ENCODE results near the gene JAK3.
"Not testable (repeated sequence)": the region's sequence is repeated elsewhere in the genome, so short reads cannot be mapped to it uniquely, and the experiment has no call there.

Gene JAK3

DNA sequence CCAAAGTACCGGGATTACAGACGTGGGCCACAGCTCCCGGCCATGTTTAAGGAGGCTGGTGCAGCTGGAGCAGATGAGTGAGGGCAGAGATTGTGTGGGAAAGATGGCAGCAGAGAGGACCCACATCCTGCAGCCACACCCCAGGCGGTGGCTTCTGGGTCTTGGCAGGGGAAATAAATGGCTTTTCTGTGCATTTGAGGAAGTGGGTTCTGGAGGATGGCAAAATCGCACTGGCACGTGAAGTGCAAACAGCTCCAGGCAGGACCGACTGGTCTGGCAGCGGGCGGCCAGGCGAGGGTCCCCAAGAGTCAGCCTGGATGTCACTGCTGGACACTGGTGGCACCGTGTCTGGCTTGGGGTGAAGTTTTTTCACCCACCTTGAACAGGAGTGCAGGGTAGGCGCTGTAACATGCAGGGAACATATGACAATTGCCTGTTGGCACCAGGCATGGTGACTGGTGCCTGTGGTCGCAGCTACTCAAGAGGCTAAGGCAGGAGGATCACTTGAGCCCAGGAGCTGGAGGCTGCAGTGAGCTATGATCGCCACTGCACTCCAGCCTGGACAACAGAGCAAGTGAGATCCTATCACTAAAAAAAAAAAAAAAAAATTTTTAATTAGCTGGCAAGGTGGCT lies 44.4 kb downstream of the JAK3 start:
- in situ Hi-C loops (cut with HindIII; ENCODE audit: low pct_unique_long_range_greater_than_20kb, low sequenced_read_pairs), result no loop called here
- no peak for DNase-seq (ENCODE audit: low read depth in 1 of 2, low spot score in 1 of 2)
- no peak for TF ChIP-seq JUND (IDR thresholded peaks at IDR 0.05; ENCODE audit: low read depth)

DNA sequence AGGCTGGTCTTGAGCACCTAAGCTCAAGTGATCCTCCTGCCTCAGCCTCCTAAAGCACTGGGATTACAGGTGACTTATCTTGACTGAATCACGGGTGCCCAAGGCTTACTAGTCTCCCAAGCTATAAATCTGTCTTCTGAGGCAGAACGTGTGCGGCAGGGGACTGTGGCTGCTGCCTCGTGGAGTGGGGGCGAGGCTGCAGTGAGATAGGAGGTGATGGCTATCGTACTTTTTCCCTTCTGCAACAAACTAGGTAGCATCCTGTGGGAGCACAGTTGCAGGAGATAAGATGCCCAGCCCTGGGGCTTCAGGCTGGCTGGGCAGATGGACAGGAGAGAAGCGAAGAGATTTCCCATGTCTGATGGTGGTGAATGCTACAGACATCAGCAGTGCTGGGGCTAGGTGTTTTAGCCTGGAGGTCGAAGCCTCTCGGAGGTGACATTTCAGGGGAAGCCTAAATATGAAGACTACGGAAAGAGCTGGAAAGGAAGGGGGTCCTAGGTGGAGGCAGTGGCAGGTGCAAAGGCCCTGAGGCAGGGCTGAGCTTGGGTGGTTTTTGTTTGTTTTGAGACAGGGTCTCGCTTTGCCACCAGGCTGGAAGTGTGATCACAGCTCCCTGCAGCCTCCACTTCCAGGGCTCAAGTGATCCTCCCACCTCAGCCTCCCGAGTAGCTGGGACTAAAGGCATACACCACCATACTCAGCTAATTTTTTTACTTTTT lies 45.5 kb downstream of the JAK3 start:
- no peak for DNase-seq (ENCODE audit: low read depth in 1 of 2, low spot score in 1 of 2)
- no peak for TF ChIP-seq JUND (IDR thresholded peaks at IDR 0.05; ENCODE audit: low read depth)
- in situ Hi-C loops (cut with HindIII; ENCODE audit: low pct_unique_long_range_greater_than_20kb, low sequenced_read_pairs), result no loop called here

DNA sequence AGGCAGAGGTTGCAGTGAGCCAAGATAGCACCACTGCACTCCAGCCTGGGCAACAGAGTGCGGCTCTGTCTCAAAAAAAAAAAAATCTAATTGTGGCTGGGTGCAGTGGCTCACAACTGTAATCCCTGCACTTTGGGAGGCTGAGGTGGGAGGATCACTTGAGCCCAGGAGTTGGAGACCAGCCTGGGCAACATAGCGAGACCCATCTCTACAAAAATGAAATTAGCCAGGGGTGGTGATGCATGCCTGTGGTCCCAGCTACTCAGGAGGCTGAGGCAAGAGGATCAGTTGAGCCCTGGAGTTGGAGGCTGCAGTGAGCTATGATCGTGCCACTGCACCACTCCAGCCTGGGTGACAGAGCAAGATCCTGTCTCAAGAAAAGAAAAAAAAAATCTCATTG lies 49.2 kb downstream of the JAK3 start:
- not testable (repeated sequence) for DNase-seq (ENCODE audit: low read depth in 1 of 2, low spot score in 1 of 2)

DNA sequence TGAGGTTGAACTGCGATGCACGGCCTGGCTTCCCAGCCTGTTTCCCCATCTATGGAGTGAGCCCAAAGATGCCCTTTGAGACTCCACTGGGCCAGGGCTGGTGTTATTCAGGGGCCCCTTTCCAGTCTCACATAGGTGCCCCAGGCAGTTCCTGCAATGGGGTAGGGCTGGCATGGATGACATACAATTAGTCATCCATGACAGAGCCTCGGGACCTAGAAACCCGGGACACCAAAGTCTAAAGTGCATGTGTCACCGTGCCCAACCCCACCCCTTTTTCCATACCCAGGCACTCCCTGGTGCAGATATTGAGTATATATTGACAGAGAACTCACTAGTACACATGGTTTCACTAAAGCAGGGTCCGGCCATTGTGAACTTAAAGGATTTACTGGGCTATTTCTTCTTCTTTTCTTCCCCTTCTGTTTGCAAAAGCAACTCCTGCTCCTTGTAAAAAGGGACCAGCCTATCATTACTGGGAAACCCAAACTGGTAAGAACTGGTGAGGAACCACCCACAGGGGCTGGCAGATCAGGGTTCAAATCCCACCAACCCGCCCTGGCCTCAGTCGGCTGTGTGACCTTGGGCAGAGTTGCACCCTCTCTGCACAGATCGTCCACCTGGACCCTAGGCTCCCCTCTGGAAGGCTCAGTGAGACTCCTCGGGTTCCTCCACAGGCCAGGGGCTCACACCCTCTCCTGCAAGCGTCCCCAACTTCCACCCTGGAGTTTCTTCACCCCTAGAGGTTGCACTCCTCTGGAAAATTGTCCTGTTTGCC lies 50.2 kb downstream of the JAK3 start:
- TF ChIP-seq JUND (IDR thresholded peaks at IDR 0.05; ENCODE audit: low read depth), result no peak
- peak in 1 of 2 experiments; percentile 26 for DNase-seq (ENCODE audit: low read depth in 1 of 2, low spot score in 1 of 2)
- in situ Hi-C loops (cut with HindIII; ENCODE audit: low pct_unique_long_range_greater_than_20kb, low sequenced_read_pairs), result no loop called here

More for the DNA sequence above, 49.2 kb downstream of the JAK3 start:
- in situ Hi-C loops (cut with HindIII; ENCODE audit: low pct_unique_long_range_greater_than_20kb, low sequenced_read_pairs), result not testable (repeated sequence)

DNA sequence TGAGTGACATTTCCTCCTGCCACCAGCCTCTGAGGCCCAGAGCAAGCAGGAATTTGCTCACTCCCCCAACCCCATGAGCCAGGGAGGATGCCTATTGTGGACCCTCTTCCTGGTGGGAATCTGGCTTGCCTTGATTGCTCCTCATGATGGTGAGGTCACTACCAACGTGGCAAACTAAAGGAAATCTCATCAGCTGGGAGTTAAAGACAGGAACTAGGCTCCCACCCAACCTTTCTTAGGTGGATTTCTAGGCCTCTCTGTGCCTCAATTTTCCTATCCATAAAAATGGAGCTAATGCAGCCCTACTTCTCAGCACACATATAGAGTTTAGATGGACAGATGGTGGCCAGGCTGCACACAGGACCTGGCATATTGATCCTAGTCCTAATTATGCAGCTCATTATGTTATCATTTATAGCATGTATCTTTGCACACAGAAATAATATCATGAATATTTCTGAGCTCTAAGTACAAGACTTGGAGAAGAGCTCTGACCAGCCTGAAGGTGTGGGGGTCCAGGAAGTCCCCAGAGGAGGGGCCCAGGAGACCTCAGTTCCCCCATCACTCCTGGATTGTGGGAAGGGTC lies 50.9 kb downstream of the JAK3 start:
- no peak for TF ChIP-seq JUND (IDR thresholded peaks at IDR 0.05; ENCODE audit: low read depth)
- in situ Hi-C loops (cut with HindIII; ENCODE audit: low pct_unique_long_range_greater_than_20kb, low sequenced_read_pairs), result no loop called here

DNA sequence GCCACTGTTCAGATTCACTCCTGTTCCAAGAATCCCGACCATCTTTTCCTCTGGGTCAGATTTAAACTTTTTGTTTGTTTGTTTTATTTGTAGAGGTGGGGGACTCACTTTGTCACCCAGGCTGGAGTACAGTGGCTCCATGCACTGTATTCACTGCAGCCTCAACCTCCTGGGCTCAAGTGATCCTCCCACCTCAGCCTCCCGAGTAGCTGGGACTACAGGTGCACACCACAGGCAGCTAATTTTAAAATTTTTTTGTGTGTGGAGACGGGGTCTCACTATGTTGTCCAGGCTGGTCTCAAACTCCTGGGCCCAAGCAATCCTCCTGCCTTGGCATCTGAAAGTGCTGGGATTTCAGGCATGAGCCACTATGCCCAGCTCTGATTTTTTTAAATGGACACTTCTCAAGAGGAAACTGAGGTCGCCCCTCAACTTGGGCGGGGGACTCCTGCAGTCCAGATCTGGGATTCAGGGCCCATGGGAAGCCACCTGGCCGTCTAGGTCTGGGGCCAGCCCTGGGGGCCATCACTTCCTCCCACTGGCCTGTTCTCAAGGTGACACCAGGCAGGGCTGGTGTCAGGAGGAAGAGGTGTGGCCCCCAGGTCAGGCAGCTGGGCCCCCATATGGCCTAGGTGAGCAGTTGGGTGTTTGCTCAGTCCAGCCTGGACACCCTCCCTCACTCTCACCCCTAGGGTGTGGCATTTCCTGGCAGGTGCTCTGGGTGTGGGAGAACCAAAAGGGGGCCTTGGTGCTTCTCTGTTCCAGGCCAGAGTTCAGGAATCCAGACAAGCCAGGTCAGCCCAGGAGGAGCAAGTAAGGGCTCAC lies 51.6 kb downstream of the JAK3 start:
- no peak for DNase-seq (ENCODE audit: low read depth in 1 of 2, low spot score in 1 of 2)
- in situ Hi-C loops (cut with HindIII; ENCODE audit: low pct_unique_long_range_greater_than_20kb, low sequenced_read_pairs), result no loop called here
- TF ChIP-seq JUND (IDR thresholded peaks at IDR 0.05; ENCODE audit: low read depth), result no peak

More for the DNA sequence above, 50.9 kb downstream of the JAK3 start:
- no peak for DNase-seq (ENCODE audit: low read depth in 1 of 2, low spot score in 1 of 2)

DNA sequence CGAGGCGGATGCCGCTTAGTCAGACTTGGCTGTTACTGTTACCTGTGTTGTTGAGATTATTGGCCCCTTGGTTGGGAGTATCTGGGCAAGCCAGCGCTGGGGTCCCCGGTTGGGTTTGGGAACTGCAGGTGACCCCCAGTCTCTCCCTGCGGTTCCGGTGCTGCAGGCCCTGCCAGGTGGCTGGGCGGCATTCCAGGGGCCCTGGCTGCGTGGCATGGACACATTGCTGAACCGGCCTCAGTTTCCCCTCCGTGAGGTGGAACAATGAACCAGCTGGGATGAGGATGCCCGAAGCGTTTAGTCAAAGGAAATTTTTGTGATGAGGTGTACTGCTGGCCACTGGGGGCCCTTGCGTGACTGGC lies 52.3 kb downstream of the JAK3 start:
- DNase-seq (ENCODE audit: low read depth in 1 of 2, low spot score in 1 of 2), result no peak
- no peak for TF ChIP-seq JUND (IDR thresholded peaks at IDR 0.05; ENCODE audit: low read depth)
- in situ Hi-C loops (cut with HindIII; ENCODE audit: low pct_unique_long_range_greater_than_20kb, low sequenced_read_pairs), result no loop called here

DNA sequence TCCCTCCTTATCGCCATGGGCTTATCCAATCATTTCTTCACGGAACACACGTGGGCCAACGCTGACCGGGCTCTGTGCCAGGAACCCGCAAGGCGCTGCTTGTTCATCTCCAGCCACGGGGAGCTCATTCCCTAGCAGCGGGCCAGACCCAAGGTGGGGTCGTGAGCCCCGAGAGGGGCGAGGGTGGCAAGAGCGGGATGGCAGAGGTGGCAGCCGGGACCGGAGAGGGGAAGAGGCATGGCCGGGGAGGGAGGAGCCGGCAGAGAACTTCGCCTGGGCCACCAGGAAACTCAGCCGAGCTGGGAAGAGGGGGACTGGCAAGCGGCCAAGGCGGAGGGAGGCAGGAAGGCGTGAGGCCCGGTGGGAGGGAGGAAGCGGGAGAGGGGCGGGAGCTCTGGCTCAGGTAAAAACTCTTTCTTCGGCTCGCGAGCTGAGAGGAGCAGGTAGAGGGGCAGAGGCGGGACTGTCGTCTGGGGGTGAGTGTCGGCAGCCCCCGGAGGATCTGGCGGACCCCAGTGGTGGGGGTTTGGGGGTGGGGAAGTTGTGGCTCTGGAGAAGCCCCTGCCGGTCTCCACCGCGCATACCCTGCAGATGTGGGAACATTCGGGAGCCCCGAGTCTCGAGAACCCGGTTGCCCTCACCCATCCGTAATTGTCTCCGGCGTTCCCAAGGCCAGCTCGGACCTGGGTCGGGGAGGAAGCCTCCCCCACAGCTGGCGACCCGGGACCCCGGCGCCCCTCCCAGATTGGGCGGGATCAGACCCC lies 52.9 kb downstream of the JAK3 start, which contains the start of gene B3GNT3:
Gene B3GNT3, plus strand, starts transcription at position 408 of the 764 bp plus-strand sequence. CDS start 12,670 bp downstream, outside the sequence.
- TF ChIP-seq JUND (IDR thresholded peaks at IDR 0.05; ENCODE audit: low read depth), result no peak
- in situ Hi-C loops (cut with HindIII; ENCODE audit: low pct_unique_long_range_greater_than_20kb, low sequenced_read_pairs), result no loop called here
- DNase-seq (ENCODE audit: low read depth in 1 of 2, low spot score in 1 of 2), result peak in 1 of 2 experiments; percentile 76

DNA sequence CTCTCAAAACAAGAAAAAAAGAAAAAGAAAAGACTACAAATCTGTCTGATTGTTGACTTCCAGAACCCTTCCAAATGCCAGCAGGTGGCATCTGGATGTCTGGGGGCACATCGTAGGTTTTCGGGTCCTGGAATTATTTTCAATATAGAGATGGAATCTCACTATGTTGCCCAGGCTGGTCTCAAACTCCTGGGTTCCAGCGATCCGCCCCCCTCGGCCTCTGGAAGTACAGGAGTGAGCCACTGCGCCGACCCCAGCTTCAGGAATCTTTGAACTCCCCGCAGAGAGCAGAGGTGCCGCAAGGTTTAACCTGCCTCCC lies 53.4 kb downstream of the JAK3 start:
- TF ChIP-seq JUND (IDR thresholded peaks at IDR 0.05; ENCODE audit: low read depth), result no peak
- DNase-seq (ENCODE audit: low read depth in 1 of 2, low spot score in 1 of 2), result no peak
- in situ Hi-C loops (cut with HindIII; ENCODE audit: low pct_unique_long_range_greater_than_20kb, low sequenced_read_pairs), result no loop called here

DNA sequence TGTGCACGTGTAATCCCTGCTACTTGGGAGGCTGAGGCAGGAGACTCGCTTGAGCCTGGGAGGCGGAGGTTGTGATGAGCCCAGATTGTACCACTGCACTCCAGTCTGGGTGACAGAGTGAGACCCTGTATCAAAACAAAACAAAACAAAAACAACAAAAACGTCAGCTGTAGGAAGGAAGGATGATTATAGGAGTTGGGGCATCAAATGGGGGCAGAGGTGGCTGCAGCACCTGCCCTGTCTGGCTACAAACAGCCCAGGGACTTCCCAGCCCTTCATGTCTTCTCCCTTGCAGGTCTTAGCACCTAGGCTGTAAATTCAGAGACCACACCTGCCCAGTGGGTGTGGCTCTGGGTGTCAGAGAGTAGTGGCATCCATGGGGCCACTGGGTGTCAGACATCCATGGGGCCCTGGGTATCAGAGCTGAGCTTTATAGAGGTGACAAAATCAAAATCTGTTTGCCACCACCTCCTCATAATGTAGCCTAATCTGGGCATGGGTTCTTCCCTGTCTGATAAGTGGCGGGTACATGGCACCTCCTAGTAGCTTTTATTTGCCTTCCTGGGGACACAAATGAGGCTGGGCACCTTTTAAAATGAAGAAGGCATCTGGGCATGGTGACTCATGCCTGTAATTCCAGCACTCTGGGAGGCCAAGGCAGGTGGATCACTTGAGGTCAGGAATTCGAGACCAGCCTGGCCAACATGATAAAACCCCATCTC lies 57.6 kb downstream of the JAK3 start:
- in situ Hi-C loops (cut with HindIII; ENCODE audit: low pct_unique_long_range_greater_than_20kb, low sequenced_read_pairs), result no loop called here
- DNase-seq (ENCODE audit: low read depth in 1 of 2, low spot score in 1 of 2), result no peak
- no peak for TF ChIP-seq JUND (IDR thresholded peaks at IDR 0.05; ENCODE audit: low read depth)

DNA sequence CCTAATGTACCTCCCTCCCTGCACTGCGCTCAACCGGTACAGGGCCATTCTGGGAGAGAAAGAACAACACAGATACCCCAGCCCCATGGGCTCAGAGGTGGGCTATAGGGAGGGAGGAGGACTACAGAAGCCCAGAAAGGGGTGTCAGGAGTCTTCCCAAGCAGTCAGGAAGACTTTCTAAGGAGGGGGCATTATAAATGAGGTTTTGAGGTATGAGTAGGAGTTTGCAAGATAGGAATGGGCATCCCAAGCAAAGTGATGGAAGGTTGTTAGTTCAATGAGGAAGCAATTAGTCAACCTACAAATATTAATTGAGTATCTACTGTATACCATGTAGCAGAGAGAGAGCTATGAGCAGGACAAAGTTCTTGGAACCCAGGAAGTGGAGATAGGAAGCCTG lies 59.1 kb downstream of the JAK3 start:
- TF ChIP-seq JUND (IDR thresholded peaks at IDR 0.05; ENCODE audit: low read depth), result no peak
- in situ Hi-C loops (cut with HindIII; ENCODE audit: low pct_unique_long_range_greater_than_20kb, low sequenced_read_pairs), result no loop called here
- DNase-seq (ENCODE audit: low read depth in 1 of 2, low spot score in 1 of 2), result no peak

All from T47D (cell line).